ENCODE data around the gene SOD3. TPM values are rescaled to one million over a fixed set of nuclear protein-coding genes. Genes with fewer than 3 reads are reported as not detected.

SOD3 gene
- total RNA-seq, 1 donor from 2014 or later: 1.6 TPM

- TF ChIP-seq CTCF (IDR thresholded peaks at IDR 0.05; ENCODE audit: unreplicated experiment): no peak
- H3K9me3 Mint-ChIP-seq (ENCODE audit: unreplicated experiment): no peaks in the 10 kb centered on the region
- no peak overlapping the region for H3K4me3 Mint-ChIP-seq (ENCODE audit: unreplicated experiment)
- no peak for DNase-seq (ENCODE audit: low spot score)
- H3K36me3 Mint-ChIP-seq (ENCODE audit: low read depth, unreplicated experiment): no peaks in the 10 kb centered on the region
- H3K4me1 Mint-ChIP-seq (ENCODE audit: unreplicated experiment): peaks cover 6% of the 10 kb centered on the region
- H3K27ac Mint-ChIP-seq (ENCODE audit: unreplicated experiment): no peak overlapping the region
- H3K27me3 Mint-ChIP-seq (ENCODE audit: unreplicated experiment): peaks cover 9% of the 10 kb centered on the region
Measured at GRCh38 chr4:24801136-24801855, 5.9 kb downstream of the SOD3 start.

GRCh38 chr4:24802648-24803047 lies 7.3 kb downstream of the SOD3 start:
- Mint-ChIP-seq H3K27me3 (ENCODE audit: unreplicated experiment) (peaks cover 9% of the 10 kb centered on the region), H3K27ac (ENCODE audit: unreplicated experiment) (no peak overlapping the region), H3K4me3 (ENCODE audit: unreplicated experiment) (no peak overlapping the region), H3K4me1 (ENCODE audit: unreplicated experiment) (peaks cover 6% of the 10 kb centered on the region), H3K36me3 (ENCODE audit: low read depth, unreplicated experiment) (no peaks in the 10 kb centered on the region), H3K9me3 (ENCODE audit: unreplicated experiment) (no peaks in the 10 kb centered on the region)
- DNase-seq (ENCODE audit: low spot score): no peak
- TF ChIP-seq CTCF (IDR thresholded peaks at IDR 0.05; ENCODE audit: unreplicated experiment): no peak

GRCh38 chr4:24805067-24805466 lies 9.7 kb downstream of the SOD3 start:
- Mint-ChIP-seq H3K4me3 (ENCODE audit: unreplicated experiment) (no peak overlapping the region), H3K27ac (ENCODE audit: unreplicated experiment) (no peak overlapping the region), H3K36me3 (ENCODE audit: low read depth, unreplicated experiment) (peaks cover 2% of the 10 kb centered on the region), H3K9me3 (ENCODE audit: unreplicated experiment) (no peaks in the 10 kb centered on the region), H3K27me3 (ENCODE audit: unreplicated experiment) (peaks cover 7% of the 10 kb centered on the region), H3K4me1 (ENCODE audit: unreplicated experiment) (peaks cover 6% of the 10 kb centered on the region)
- DNase-seq (ENCODE audit: low spot score): no peak
- no peak for TF ChIP-seq CTCF (IDR thresholded peaks at IDR 0.05; ENCODE audit: unreplicated experiment)

GRCh38 chr4:24805566-24805965 lies 10.2 kb downstream of the SOD3 start:
- no peak for DNase-seq (ENCODE audit: low spot score)
- TF ChIP-seq CTCF (IDR thresholded peaks at IDR 0.05; ENCODE audit: unreplicated experiment): no peak
- Mint-ChIP-seq H3K27ac (ENCODE audit: unreplicated experiment) (no peak overlapping the region), H3K4me3 (ENCODE audit: unreplicated experiment) (no peak overlapping the region), H3K4me1 (ENCODE audit: unreplicated experiment) (peaks cover 6% of the 10 kb centered on the region), H3K27me3 (ENCODE audit: unreplicated experiment) (peaks cover 7% of the 10 kb centered on the region), H3K36me3 (ENCODE audit: low read depth, unreplicated experiment) (peaks cover 7% of the 10 kb centered on the region), H3K9me3 (ENCODE audit: unreplicated experiment) (no peaks in the 10 kb centered on the region)

- peaks cover 2% of the 10 kb centered on the region for H3K27me3 Mint-ChIP-seq (ENCODE audit: unreplicated experiment)
Measured at GRCh38 chr4:24806206-24806990, 11.0 kb downstream of the SOD3 start.

More at GRCh38 chr4:24806206-24806990, 11.0 kb downstream of the SOD3 start:
- peaks cover 7% of the 10 kb centered on the region for H3K36me3 Mint-ChIP-seq (ENCODE audit: low read depth, unreplicated experiment)
- DNase-seq (ENCODE audit: low spot score): no peak
- no peaks in the 10 kb centered on the region for H3K9me3 Mint-ChIP-seq (ENCODE audit: unreplicated experiment)
- H3K27ac Mint-ChIP-seq (ENCODE audit: unreplicated experiment): no peak overlapping the region
- no peak overlapping the region for H3K4me3 Mint-ChIP-seq (ENCODE audit: unreplicated experiment)
- TF ChIP-seq CTCF (IDR thresholded peaks at IDR 0.05; ENCODE audit: unreplicated experiment): no peak
- peaks cover 3% of the 10 kb centered on the region for H3K4me1 Mint-ChIP-seq (ENCODE audit: unreplicated experiment)

Measured in endothelial cell (in vitro differentiated cells).